ENCODE results near the gene PRAC1. TPM values are rescaled to one million over a fixed set of nuclear protein-coding genes. Genes with fewer than 3 reads are reported as not detected.

The PRAC1 gene
- total and polyA plus RNA-seq, 5 donors: not detected

- Histone ChIP-seq H3K9me3 (ENCODE audit: control insufficient read depth, low read length) (no peaks in the 10 kb centered on the region), H3K27ac (ENCODE audit: low read length) (no peak overlapping the region), H3K4me1 (ENCODE audit: control insufficient read depth, insufficient read depth, low read length) (no peaks in the 10 kb centered on the region), H3K27me3 (ENCODE audit: control insufficient read depth, insufficient read depth) (no peaks in the 10 kb centered on the region), H3K4me3 (ENCODE audit: low read length) (no peak overlapping the region)
- intact Hi-C loops (cut with DNase I): loop anchor here (5.0 to 10.0 kb wide), 6 partner anchors 115 to 358 kb away; no protein-coding TSS in a partner anchor
- WGBS: 70% methylated on average over 6 of the region's 6 CpGs
- no peak for DNase-seq
- no peak for ATAC-seq
Observed at GRCh38 chr17:48676963-48677558, 45.3 kb downstream of the PRAC1 start.

GRCh38 chr17:48672340-48672739 is 50.0 kb downstream of the PRAC1 start:
- 48% methylated on average over 2 of the region's 2 CpGs for WGBS
- peak overlapping the region; percentile 67 for H3K4me3 ChIP-seq (ENCODE audit: low read length)
- no peaks in the 10 kb centered on the region for H3K27me3 ChIP-seq (ENCODE audit: control insufficient read depth, insufficient read depth)
- H3K9me3 ChIP-seq (ENCODE audit: control insufficient read depth, low read length): no peaks in the 10 kb centered on the region
- ATAC-seq (no peak), DNase-seq (no peak)
- peaks cover 1% of the 10 kb centered on the region for H3K4me1 ChIP-seq (ENCODE audit: control insufficient read depth, insufficient read depth, low read length)
- H3K27ac ChIP-seq (ENCODE audit: low read length): no peak overlapping the region
- intact Hi-C loops (cut with DNase I): loop anchor here (10.0 kb wide), 4 partner anchors 122 to 362 kb away; no protein-coding TSS in a partner anchor

Small RNA genes lying within 50 kb of the gene (microRNA-seq; reads per million reads assigned to microRNA genes)
- 0 reads per million in 2 donors for gene MIR3185

Other genes with a start within 250 kb of the PRAC1 start
- not detected for gene HOXB1, start 191.5 kb downstream of the PRAC1 start, total RNA-seq
- not detected for gene HOXB1, start 191.5 kb downstream of the PRAC1 start, polyA plus RNA-seq
- 1 to 10 TPM; 2.4 to 9.9 (median 6.0) TPM for gene HOXB2, start 177.4 kb downstream of the PRAC1 start, total RNA-seq
- gene HOXB2, start 177.4 kb downstream of the PRAC1 start, polyA plus RNA-seq: 5.5 TPM
- gene HOXB4, start 144.2 kb downstream of the PRAC1 start, total RNA-seq: 1 to 10 TPM in 1 of 4 donors, under 1 TPM in 3; 0.38 to 1.1 (median 0.52) TPM
- gene HOXB4, start 144.2 kb downstream of the PRAC1 start, polyA plus RNA-seq: 1.1 TPM
- 1 to 10 TPM; 1.2 to 2.3 (median 2.2) TPM for gene HOXB3, start 132.3 kb downstream of the PRAC1 start, total RNA-seq
- 2.8 TPM for gene HOXB3, start 132.3 kb downstream of the PRAC1 start, polyA plus RNA-seq
- under 1 TPM in 3 of 4 donors, not detected in 1; 0.12 to 0.37 (median 0.14) TPM for gene HOXB5, start 128.7 kb downstream of the PRAC1 start, total RNA-seq
- 0.14 TPM for gene HOXB5, start 128.7 kb downstream of the PRAC1 start, polyA plus RNA-seq
- 1 to 10 TPM in 2 of 4 donors, under 1 TPM in 2; 0.74 to 1.8 (median 1.0) TPM for gene HOXB6, start 117.5 kb downstream of the PRAC1 start, total RNA-seq
- 1.1 TPM for gene HOXB6, start 117.5 kb downstream of the PRAC1 start, polyA plus RNA-seq
- gene HOXB7, start 111.5 kb downstream of the PRAC1 start, total RNA-seq: under 1 TPM; 0.50 to 0.80 (median 0.59) TPM
- gene HOXB7, start 111.5 kb downstream of the PRAC1 start, polyA plus RNA-seq: 0.48 TPM
- gene HOXB8, start 107.2 kb downstream of the PRAC1 start, total RNA-seq: not detected
- gene HOXB8, start 107.2 kb downstream of the PRAC1 start, polyA plus RNA-seq: not detected
- not detected for gene HOXB9, start 96.2 kb downstream of the PRAC1 start, total RNA-seq
- 0.02 TPM for gene HOXB9, start 96.2 kb downstream of the PRAC1 start, polyA plus RNA-seq
- gene PRAC2, start 667 bp upstream of the PRAC1 start, total RNA-seq: not detected
- gene PRAC2, start 667 bp upstream of the PRAC1 start, polyA plus RNA-seq: not detected
- gene HOXB13, start 6.2 kb upstream of the PRAC1 start, total RNA-seq: not detected
- gene HOXB13, start 6.2 kb upstream of the PRAC1 start, polyA plus RNA-seq: not detected
- gene TTLL6, start 94.7 kb upstream of the PRAC1 start, total RNA-seq: under 1 TPM in 2 of 4 donors, not detected in 2; 0.06 to 0.23 TPM
- gene TTLL6, start 94.7 kb upstream of the PRAC1 start, polyA plus RNA-seq: 0.27 TPM
- gene CALCOCO2, start 108.5 kb upstream of the PRAC1 start, total RNA-seq: 100 to 1,000 TPM; 220 to 298 (median 281) TPM
- 131 TPM for gene CALCOCO2, start 108.5 kb upstream of the PRAC1 start, polyA plus RNA-seq
- 100 to 1,000 TPM; 287 to 474 (median 393) TPM for gene ATP5MC1, start 170.3 kb upstream of the PRAC1 start, total RNA-seq
- 1,497 TPM for gene ATP5MC1, start 170.3 kb upstream of the PRAC1 start, polyA plus RNA-seq
- gene UBE2Z, start 185.9 kb upstream of the PRAC1 start, total RNA-seq: 10 to 100 TPM; 41.7 to 50.9 (median 43.0) TPM
- gene UBE2Z, start 185.9 kb upstream of the PRAC1 start, polyA plus RNA-seq: 27.4 TPM
- 100 to 1,000 TPM in 2 of 4 donors, 10 to 100 TPM in 2; 83.7 to 120 (median 101) TPM for gene SNF8, start 222.3 kb upstream of the PRAC1 start, total RNA-seq
- 124 TPM for gene SNF8, start 222.3 kb upstream of the PRAC1 start, polyA plus RNA-seq
- gene GIP, start 246.1 kb upstream of the PRAC1 start, total RNA-seq: not detected
- not detected for gene GIP, start 246.1 kb upstream of the PRAC1 start, polyA plus RNA-seq

All from right cardiac atrium (tissue), 5 donors.